A673 (cell line): Measurements from ENCODE around the gene RAB24.

ENCODE experiments used
- CTCF ChIP-seq: fragments of 300-800, 200-600 bp; sonication (generic); conservative IDR thresholded peaks from 2 replicates; pipeline ENCODE4 v1.5.1; 2017; ENCODE audit warnings: low read depth, mild to moderate bottlenecking, antibody characterized with exemption, low read length, moderate library complexity, mixed read lengths
- EZH2 ChIP-seq: fragments of 200-600 bp; sonication (generic); IDR thresholded peaks from 2 replicates; pipeline ENCODE4 v1.6.1; 2017; ENCODE audit warnings: borderline replicate concordance, low read depth, mild to moderate bottlenecking, mixed read lengths, antibody characterized with exemption, low read length; ENCODE audit not compliant: poor library complexity, severe bottlenecking

- TF ChIP-seq CTCF (no peak), EZH2 (no peak)
Measured at GRCh38 chr5:177320879-177321278, 17.4 kb upstream of the RAB24 start.
